Sigmoid colon (tissue), 4 donors: ENCODE measurements around the gene RECK.

Source experiments
- CTCF ChIP-seq, 4 experiments: fragments of 450-650 bp in 3 of 4; fragments of 200-600 bp in 1 of 4; IDR thresholded peaks; one replicate each; pipeline ENCODE4 v1.5.1; 2016 to 2019; ENCODE audit warnings: antibody characterized with exemption in 4 of 4, mild to moderate bottlenecking in 3 of 4, moderate library complexity in 2 of 4
- POLR2A ChIP-seq, 2 donors: fragments of 450-650 bp; IDR thresholded peaks; one replicate each; pipeline ENCODE4 v1.6.1; 2016; ENCODE audit warnings: antibody characterized with exemption in 2 of 2, mild to moderate bottlenecking in 2 of 2, moderate library complexity in 2 of 2
- POLR2AphosphoS5 ChIP-seq, 4 donors: sonication (generic); formaldehyde crosslinking; IDR thresholded peaks; one replicate each; pipeline ENCODE4 v1.6.1; 2017; ENCODE audit warnings: antibody characterized with exemption in 4 of 4

- TF ChIP-seq CTCF (IDR thresholded peaks at IDR 0.05) (no peak), POLR2A (IDR thresholded peaks at IDR 0.05) (no peak), POLR2AphosphoS5 (IDR thresholded peaks at IDR 0.05) (no peak)
Observed at GRCh38 chr9:36011379-36011778, 25.3 kb upstream of the RECK start.
